PFSK-1 (cell line): Measurements from ENCODE around the gene GON4L.

ENCODE experiments used
- FOXP2 ChIP-seq: optimal IDR thresholded peaks from 2 replicates; pipeline ENCODE3; 2011; ENCODE audit warnings: borderline replicate concordance, control low read depth, inconsistent platforms; ENCODE audit not compliant: insufficient read depth; ENCODE audit errors: extremely low read length, extremely low read depth
- POLR2AphosphoS5 ChIP-seq: IDR thresholded peaks from 2 replicates; pipeline ENCODE4 v1.6.1; 2012; ENCODE audit warnings: low read depth, mild to moderate bottlenecking, control low read depth, low read length, moderate library complexity
- SIN3A ChIP-seq: IDR thresholded peaks from 2 replicates; pipeline ENCODE4 v1.6.1; 2012; ENCODE audit warnings: mild to moderate bottlenecking, low read length, moderate library complexity, borderline replicate concordance; ENCODE audit not compliant: insufficient read depth
- TAF1 ChIP-seq: IDR thresholded peaks from 2 replicates; pipeline ENCODE4 v1.6.1; 2012; ENCODE audit warnings: low read length, control low read depth, borderline replicate concordance; ENCODE audit not compliant: insufficient read depth
- TF ChIP-seq, protein P1 (sequence below), 2 experiments: IDR thresholded peaks; 2 replicates each; pipeline versions ENCODE4 v1.6.1 to v1.8.0; 2011 to 2012; ENCODE audit warnings: low read depth in 2 of 2, low read length in 2 of 2, control low read depth in 1 of 2, inconsistent platforms in 1 of 2, mild to moderate bottlenecking in 1 of 2, moderate library complexity in 1 of 2; ENCODE audit not compliant: insufficient read depth in 1 of 2

The GON4L gene

GRCh38 chr1:155889566-155889965, 32.6 kb upstream of the GON4L start:
- no peak for TF ChIP-seq FOXP2
- TF ChIP-seq SIN3A = no peak

GRCh38 chr1:155888481-155888880, 31.5 kb upstream of the GON4L start:
- TF ChIP-seq SIN3A = no peak
- TF ChIP-seq POLR2AphosphoS5 = no peak
- no peak for TF ChIP-seq TAF1
- TF ChIP-seq, protein P1, sequence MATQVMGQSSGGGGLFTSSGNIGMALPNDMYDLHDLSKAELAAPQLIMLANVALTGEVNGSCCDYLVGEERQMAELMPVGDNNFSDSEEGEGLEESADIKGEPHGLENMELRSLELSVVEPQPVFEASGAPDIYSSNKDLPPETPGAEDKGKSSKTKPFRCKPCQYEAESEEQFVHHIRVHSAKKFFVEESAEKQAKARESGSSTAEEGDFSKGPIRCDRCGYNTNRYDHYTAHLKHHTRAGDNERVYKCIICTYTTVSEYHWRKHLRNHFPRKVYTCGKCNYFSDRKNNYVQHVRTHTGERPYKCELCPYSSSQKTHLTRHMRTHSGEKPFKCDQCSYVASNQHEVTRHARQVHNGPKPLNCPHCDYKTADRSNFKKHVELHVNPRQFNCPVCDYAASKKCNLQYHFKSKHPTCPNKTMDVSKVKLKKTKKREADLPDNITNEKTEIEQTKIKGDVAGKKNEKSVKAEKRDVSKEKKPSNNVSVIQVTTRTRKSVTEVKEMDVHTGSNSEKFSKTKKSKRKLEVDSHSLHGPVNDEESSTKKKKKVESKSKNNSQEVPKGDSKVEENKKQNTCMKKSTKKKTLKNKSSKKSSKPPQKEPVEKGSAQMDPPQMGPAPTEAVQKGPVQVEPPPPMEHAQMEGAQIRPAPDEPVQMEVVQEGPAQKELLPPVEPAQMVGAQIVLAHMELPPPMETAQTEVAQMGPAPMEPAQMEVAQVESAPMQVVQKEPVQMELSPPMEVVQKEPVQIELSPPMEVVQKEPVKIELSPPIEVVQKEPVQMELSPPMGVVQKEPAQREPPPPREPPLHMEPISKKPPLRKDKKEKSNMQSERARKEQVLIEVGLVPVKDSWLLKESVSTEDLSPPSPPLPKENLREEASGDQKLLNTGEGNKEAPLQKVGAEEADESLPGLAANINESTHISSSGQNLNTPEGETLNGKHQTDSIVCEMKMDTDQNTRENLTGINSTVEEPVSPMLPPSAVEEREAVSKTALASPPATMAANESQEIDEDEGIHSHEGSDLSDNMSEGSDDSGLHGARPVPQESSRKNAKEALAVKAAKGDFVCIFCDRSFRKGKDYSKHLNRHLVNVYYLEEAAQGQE (IDR thresholded peaks at IDR 0.05; ENCODE audit: insufficient read depth in 1 of 2, low read depth in 2 of 2, low read length in 2 of 2) = no peak
- TF ChIP-seq FOXP2 = no peak

DNA sequence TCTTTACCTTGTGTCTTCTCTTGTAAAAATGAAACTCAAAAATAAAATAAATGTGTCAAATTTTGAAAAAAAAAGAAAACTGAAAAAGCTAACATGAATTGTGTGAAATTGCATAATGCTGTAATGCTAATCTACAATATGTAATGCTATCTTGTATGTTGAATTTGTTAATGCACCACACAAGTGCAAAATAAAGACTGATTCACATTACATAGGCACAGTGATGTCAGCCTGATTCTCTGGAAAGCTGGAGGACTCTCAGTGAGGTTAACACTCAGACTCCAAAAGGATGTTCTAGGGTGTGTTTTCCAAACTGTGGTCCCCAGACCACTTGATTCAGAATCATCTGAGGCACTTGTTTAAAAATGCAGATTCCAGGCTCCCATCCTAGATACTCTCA, 28.0 kb upstream of the GON4L start:
- TF ChIP-seq FOXP2 = no peak
- no peak for TF ChIP-seq TAF1
- TF ChIP-seq, protein P1 (IDR thresholded peaks at IDR 0.05; ENCODE audit: insufficient read depth in 1 of 2, low read depth in 2 of 2, low read length in 2 of 2) = no peak
- no peak for TF ChIP-seq SIN3A
- no peak for TF ChIP-seq POLR2AphosphoS5

GRCh38 chr1:155884031-155884960, 27.3 kb upstream of the GON4L start:
- TF ChIP-seq, protein P1 (IDR thresholded peaks at IDR 0.05; ENCODE audit: insufficient read depth in 1 of 2, low read depth in 2 of 2, low read length in 2 of 2) = no peak
- TF ChIP-seq TAF1 = no peak
- no peak for TF ChIP-seq SIN3A
- TF ChIP-seq FOXP2 = no peak
- no peak for TF ChIP-seq POLR2AphosphoS5

GRCh38 chr1:155882766-155883165, 25.8 kb upstream of the GON4L start:
- TF ChIP-seq TAF1 = no peak
- TF ChIP-seq SIN3A = no peak
- TF ChIP-seq, protein P1 (IDR thresholded peaks at IDR 0.05; ENCODE audit: insufficient read depth in 1 of 2, low read depth in 2 of 2, low read length in 2 of 2) = no peak
- TF ChIP-seq POLR2AphosphoS5 = no peak
- no peak for TF ChIP-seq FOXP2
